HepG2 (cell line): ENCODE results near the gene MRPL34. TPM values are rescaled to one million over a fixed set of nuclear protein-coding genes. Genes with fewer than 3 reads are reported as not detected.

Experiments
- ERF ChIP-seq: IDR thresholded peaks from 2 replicates; pipeline ENCODE4 v1.6.1; 2018; ENCODE audit warnings: missing biosample characterization, missing genetic modification reagents
- FOXC1 ChIP-seq: sonication (generic); formaldehyde crosslinking; IDR thresholded peaks from 2 replicates; pipeline ENCODE4 v1.8.0; 2022; ENCODE audit warnings: mild to moderate bottlenecking, missing genetic modification reagents, borderline replicate concordance
- KDM3A ChIP-seq: IDR thresholded peaks from 2 replicates; pipeline ENCODE4 v1.6.1; 2018; ENCODE audit warnings: low read depth, missing compliant biosample characterization
- MED1 ChIP-seq: sonication (generic); formaldehyde crosslinking; IDR thresholded peaks from 2 replicates; pipeline ENCODE4 v1.4.0; 2020; ENCODE audit warnings: missing genetic modification reagents
- PRPF4 ChIP-seq: fragments of 200-400 bp; formaldehyde crosslinking; IDR thresholded peaks from 2 replicates; pipeline ENCODE4 v1.6.1; 2016; ENCODE audit warnings: low read length, low read depth; ENCODE audit not compliant: poor library complexity, severe bottlenecking
- RXRA ChIP-seq: sonication (generic); formaldehyde crosslinking; IDR thresholded peaks from 2 replicates; pipeline ENCODE4 v1.5.1; 2020; ENCODE audit warnings: missing genetic modification reagents
- YY1 ChIP-seq: IDR thresholded peaks from 2 replicates; pipeline ENCODE4 v1.6.1; 2011; ENCODE audit warnings: low read length, low read depth, moderate library complexity, mild to moderate bottlenecking; ENCODE audit not compliant: insufficient read depth, insufficient replicate concordance
- ZNF101 ChIP-seq: sonication (generic); formaldehyde crosslinking; IDR thresholded peaks from 2 replicates; pipeline ENCODE4 v1.4.0; 2020; ENCODE audit warnings: mild to moderate bottlenecking, low read depth, missing genetic modification reagents, borderline replicate concordance
- ZNF598 ChIP-seq: sonication (generic); formaldehyde crosslinking; IDR thresholded peaks from 2 replicates; pipeline ENCODE4 v1.5.1; 2020; ENCODE audit warnings: mild to moderate bottlenecking, missing genetic modification reagents, borderline replicate concordance
- ZNF737 ChIP-seq: sonication (generic); formaldehyde crosslinking; IDR thresholded peaks from 2 replicates; pipeline ENCODE4 v1.5.0; 2020; ENCODE audit warnings: missing genetic modification reagents, mild to moderate bottlenecking, borderline replicate concordance
- ZNF761 ChIP-seq: sonication (generic); formaldehyde crosslinking; conservative IDR thresholded peaks from 2 replicates; pipeline ENCODE4 v1.4.0; 2020; ENCODE audit warnings: mild to moderate bottlenecking, missing genetic modification reagents
- polyA plus RNA-seq, 8 experiments: library from polyadenylated mRNA; depleted of rRNA in 3 of 8; stranded (reverse) in 7 of 8; unstranded in 1 of 8; fragments of >200 nt; fragmentation: Illumina TruSeq in 4 of 8; extraction: Trizol in 4 of 8; gene quantifications; 2 replicates each; pipeline versions ENCODE4 v1.2.1 to v1.2.3, GENCODE V29; 2011 to 2016; ENCODE audit warnings: low read depth in 4 of 8, missing spikeins in 1 of 8, mixed read lengths in 1 of 8; ENCODE audit not compliant: insufficient read depth in 1 of 8
- total RNA-seq, 5 experiments: library from RNA; depleted of rRNA; stranded (reverse); fragments of >200 nt; fragmentation: Illumina TruSeq; extraction: Trizol; gene quantifications; 2 replicates each; pipeline ENCODE4 v1.2.3, GENCODE V29; 2016; ENCODE audit warnings: low read depth in 1 of 5
- TF ChIP-seq, protein P1 (sequence below): sonication (generic); formaldehyde crosslinking; IDR thresholded peaks from one replicate; pipeline ENCODE4 v1.5.1; 2020; ENCODE audit warnings: mild to moderate bottlenecking, missing genetic modification reagents; ENCODE audit errors: not compliant biosample characterization
- TF ChIP-seq, protein P2 (sequence below): sonication (generic); formaldehyde crosslinking; IDR thresholded peaks from 2 replicates; pipeline ENCODE4 v1.5.0; 2020; ENCODE audit warnings: missing genetic modification reagents, mild to moderate bottlenecking, borderline replicate concordance
- TF ChIP-seq, protein P3 (sequence below): sonication (generic); formaldehyde crosslinking; IDR thresholded peaks from 2 replicates; pipeline ENCODE4 v1.5.0; 2020; ENCODE audit warnings: mild to moderate bottlenecking, missing genetic modification reagents, borderline replicate concordance

Gene MRPL34
- total and polyA plus RNA-seq, 2 of the 13 experiments (the other 11 are each of a cell fraction or from before 2014, with no cell fraction given) = 74.0 to 77.3 TPM

DNA sequence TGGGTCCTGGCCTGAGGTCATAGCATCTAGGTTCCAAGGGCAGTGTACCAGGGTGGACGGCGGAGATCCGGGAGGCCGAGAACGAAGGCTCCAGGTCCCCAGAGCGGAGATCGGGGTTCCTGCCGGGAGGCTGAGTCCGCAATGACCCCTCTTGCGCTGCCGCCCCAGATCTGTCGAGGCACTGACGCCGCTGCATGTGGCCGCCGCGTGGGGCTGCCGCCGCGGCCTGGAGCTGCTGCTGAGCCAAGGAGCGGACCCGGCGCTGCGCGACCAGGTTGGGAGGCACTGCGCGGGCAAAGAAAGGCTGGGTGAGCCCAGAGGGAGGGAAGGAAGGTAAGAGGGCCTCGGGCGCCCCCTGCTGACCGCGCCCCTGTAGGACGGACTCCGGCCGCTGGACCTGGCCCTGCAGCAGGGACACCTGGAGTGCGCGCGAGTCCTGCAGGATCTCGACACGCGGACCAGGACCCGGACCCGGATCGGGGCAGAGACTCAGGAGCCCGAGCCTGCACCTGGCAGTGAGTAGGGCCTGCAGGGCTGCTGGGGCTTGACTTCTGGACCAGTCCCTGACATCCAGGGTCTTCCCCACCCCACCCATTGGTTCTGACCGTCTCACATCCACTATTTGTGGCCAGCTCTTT is 23.1 kb upstream of the MRPL34 start (continued):
- peak; percentile 48 for TF ChIP-seq YY1
- peak; percentile 67; the same call in 1 of the 2 replicates for TF ChIP-seq KDM3A
- peak; percentile 83; the same call in 1 of the 2 replicates for TF ChIP-seq FOXC1 (CRISPR knock-in tag)
- TF ChIP-seq RXRA = peak; percentile 48; the same call in 1 of the 2 replicates
- TF ChIP-seq, protein P1, sequence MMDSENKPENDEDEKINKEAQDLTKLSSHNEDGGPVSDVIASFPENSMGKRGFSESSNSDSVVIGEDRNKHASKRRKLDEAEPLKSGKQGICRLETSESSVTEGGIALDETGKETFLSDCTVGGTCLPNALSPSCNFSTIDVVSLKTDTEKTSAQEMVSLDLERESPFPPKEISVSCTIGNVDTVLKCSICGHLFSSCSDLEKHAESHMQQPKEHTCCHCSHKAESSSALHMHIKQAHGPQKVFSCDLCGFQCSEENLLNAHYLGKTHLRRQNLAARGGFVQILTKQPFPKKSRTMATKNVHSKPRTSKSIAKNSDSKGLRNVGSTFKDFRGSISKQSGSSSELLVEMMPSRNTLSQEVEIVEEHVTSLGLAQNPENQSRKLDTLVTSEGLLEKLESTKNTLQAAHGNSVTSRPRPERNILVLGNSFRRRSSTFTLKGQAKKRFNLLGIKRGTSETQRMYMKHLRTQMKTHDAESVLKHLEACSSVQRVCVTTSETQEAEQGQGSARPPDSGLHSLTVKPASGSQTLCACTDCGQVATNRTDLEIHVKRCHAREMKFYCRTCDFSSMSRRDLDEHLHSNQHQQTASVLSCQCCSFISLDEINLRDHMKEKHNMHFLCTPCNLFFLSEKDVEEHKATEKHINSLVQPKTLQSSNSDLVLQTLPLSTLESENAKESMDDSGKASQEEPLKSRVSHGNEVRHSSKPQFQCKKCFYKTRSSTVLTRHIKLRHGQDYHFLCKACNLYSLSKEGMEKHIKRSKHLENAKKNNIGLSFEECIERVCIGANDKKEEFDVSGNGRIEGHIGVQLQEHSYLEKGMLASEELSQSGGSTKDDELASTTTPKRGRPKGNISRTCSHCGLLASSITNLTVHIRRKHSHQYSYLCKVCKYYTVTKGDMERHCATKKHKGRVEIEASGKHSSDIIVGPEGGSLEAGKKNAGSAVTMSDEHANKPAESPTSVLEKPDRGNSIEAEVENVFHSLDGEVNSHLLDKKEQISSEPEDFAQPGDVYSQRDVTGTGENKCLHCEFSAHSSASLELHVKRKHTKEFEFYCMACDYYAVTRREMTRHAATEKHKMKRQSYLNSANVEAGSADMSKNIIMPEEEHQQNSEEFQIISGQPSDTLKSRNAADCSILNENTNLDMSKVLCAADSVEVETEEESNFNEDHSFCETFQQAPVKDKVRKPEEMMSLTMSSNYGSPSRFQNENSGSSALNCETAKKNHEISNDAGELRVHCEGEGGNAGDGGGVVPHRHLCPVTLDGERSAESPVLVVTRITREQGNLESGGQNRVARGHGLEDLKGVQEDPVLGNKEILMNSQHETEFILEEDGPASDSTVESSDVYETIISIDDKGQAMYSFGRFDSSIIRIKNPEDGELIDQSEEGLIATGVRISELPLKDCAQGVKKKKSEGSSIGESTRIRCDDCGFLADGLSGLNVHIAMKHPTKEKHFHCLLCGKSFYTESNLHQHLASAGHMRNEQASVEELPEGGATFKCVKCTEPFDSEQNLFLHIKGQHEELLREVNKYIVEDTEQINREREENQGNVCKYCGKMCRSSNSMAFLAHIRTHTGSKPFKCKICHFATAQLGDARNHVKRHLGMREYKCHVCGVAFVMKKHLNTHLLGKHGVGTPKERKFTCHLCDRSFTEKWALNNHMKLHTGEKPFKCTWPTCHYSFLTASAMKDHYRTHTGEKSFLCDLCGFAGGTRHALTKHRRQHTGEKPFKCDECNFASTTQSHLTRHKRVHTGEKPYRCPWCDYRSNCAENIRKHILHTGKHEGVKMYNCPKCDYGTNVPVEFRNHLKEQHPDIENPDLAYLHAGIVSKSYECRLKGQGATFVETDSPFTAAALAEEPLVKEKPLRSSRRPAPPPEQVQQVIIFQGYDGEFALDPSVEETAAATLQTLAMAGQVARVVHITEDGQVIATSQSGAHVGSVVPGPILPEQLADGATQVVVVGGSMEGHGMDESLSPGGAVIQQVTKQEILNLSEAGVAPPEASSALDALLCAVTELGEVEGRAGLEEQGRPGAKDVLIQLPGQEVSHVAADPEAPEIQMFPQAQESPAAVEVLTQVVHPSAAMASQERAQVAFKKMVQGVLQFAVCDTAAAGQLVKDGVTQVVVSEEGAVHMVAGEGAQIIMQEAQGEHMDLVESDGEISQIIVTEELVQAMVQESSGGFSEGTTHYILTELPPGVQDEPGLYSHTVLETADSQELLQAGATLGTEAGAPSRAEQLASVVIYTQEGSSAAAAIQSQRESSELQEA (CRISPR knock-in tag) = peak; percentile 77
- 0 out of 2 replicates have a peak, but pooled peaks have one; percentile 38 for TF ChIP-seq ZNF761 (CRISPR knock-in tag)
- no peak for TF ChIP-seq PRPF4
- no peak for TF ChIP-seq ZNF101 (CRISPR knock-in tag)
- no peak for TF ChIP-seq ZNF737
- peak; percentile 65; the same call in 1 of the 2 replicates for TF ChIP-seq ERF
- peak; percentile 55; the same call in 1 of the 2 replicates for TF ChIP-seq ZNF598 (CRISPR knock-in tag)
- TF ChIP-seq, protein P2, sequence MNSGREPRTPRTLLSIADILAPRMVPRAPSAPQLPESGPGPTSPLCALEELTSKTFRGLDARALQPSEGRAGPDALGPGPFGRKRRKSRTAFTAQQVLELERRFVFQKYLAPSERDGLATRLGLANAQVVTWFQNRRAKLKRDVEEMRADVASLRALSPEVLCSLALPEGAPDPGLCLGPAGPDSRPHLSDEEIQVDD = 0 out of 2 replicates have a peak, but pooled peaks have one; percentile 17
- peak; percentile 49; the same call in 1 of the 2 replicates for TF ChIP-seq MED1 (CRISPR knock-in tag)
- TF ChIP-seq, protein P3, sequence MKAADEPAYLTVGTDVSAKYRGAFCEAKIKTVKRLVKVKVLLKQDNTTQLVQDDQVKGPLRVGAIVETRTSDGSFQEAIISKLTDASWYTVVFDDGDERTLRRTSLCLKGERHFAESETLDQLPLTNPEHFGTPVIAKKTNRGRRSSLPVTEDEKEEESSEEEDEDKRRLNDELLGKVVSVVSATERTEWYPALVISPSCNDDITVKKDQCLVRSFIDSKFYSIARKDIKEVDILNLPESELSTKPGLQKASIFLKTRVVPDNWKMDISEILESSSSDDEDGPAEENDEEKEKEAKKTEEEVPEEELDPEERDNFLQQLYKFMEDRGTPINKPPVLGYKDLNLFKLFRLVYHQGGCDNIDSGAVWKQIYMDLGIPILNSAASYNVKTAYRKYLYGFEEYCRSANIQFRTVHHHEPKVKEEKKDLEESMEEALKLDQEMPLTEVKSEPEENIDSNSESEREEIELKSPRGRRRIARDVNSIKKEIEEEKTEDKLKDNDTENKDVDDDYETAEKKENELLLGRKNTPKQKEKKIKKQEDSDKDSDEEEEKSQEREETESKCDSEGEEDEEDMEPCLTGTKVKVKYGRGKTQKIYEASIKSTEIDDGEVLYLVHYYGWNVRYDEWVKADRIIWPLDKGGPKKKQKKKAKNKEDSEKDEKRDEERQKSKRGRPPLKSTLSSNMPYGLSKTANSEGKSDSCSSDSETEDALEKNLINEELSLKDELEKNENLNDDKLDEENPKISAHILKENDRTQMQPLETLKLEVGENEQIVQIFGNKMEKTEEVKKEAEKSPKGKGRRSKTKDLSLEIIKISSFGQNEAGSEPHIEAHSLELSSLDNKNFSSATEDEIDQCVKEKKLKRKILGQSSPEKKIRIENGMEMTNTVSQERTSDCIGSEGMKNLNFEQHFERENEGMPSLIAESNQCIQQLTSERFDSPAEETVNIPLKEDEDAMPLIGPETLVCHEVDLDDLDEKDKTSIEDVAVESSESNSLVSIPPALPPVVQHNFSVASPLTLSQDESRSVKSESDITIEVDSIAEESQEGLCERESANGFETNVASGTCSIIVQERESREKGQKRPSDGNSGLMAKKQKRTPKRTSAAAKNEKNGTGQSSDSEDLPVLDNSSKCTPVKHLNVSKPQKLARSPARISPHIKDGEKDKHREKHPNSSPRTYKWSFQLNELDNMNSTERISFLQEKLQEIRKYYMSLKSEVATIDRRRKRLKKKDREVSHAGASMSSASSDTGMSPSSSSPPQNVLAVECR (CRISPR knock-in tag) = peak; percentile 68; the same call in 1 of the 2 replicates
